Astrocyte of the spinal cord (primary cell): ENCODE data around the gene DUS3L.

Experiments used
- DNase-seq: peaks from one replicate; pipeline ENCODE4 v3.0.0; 2011; ENCODE audit warnings: low read depth, low spot score
- H3K4me3 ChIP-seq: 2 replicates; pipeline ENCODE4 v1.5.1; 2011; ENCODE audit warnings: low read depth, mild to moderate bottlenecking, low read length, moderate library complexity
- in situ Hi-C: cut with HindIII; loops from 2 replicates; pipeline ENCODE4 v1.10.0; 2017; ENCODE audit warnings: low sequenced_read_pairs
- TF ChIP-seq, protein P1 (sequence below): IDR thresholded peaks from 2 replicates; pipeline ENCODE4 v1.5.1; 2012; ENCODE audit warnings: low read depth, mild to moderate bottlenecking, low read length, inconsistent platforms

The DUS3L gene

DNA sequence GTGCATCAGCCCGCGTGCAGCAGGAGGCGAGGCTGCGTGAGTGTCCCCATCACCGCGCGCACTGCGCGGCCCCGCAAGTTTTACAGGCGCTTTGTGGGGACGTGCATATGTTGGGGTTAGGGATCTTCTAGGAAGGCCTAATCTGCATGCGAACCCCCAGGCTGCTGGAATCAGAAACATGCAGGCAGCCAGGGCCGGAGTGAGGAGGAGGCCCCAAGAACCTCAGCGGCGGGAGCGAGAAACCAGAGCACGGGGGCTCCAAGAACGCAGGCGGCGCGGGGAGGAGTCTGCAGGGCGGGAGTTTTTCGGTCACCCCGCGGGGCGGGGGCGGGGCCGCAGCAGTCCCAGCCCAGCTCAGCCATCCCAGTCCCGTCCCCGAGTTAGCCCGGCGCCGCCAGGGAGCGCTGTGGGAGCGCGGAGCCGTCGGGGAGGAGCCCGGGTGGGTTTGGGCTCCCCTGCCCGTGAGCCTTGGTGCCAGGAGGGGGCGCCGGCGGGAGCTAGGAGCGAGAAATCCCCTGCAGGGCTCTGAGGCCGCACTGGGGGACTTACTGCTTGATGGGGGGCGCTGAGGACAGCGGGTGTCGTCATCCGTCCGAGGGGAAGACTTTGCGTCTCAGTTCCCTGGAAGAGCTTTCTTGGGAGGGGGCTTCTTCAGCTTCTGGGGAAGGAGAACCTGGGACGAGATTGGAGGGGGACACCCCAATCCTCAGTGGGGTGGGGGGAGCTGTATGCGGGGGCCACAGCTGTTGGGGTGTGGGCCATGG, 13.0 kb upstream of the DUS3L start:
- in situ Hi-C loops: no loop called here

DNA sequence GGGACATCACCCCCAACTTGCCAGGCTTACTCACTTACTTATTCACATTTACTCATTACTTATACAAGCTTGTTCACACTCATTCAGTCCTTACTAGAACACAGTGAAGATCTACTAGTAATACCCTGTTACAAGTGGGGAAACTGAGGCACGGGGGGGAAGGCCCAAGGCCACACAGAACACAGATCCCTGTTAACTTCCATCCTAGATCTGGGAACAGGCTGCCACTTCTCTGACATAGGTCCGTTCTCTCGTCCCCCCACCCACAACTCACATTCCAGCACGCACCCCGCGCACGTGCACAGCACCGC, 12.4 kb upstream of the DUS3L start:
- DNase-seq: no peak
- peak overlapping the region; percentile 10 for H3K4me3 ChIP-seq
- in situ Hi-C loops: no loop called here
- TF ChIP-seq, protein P1, sequence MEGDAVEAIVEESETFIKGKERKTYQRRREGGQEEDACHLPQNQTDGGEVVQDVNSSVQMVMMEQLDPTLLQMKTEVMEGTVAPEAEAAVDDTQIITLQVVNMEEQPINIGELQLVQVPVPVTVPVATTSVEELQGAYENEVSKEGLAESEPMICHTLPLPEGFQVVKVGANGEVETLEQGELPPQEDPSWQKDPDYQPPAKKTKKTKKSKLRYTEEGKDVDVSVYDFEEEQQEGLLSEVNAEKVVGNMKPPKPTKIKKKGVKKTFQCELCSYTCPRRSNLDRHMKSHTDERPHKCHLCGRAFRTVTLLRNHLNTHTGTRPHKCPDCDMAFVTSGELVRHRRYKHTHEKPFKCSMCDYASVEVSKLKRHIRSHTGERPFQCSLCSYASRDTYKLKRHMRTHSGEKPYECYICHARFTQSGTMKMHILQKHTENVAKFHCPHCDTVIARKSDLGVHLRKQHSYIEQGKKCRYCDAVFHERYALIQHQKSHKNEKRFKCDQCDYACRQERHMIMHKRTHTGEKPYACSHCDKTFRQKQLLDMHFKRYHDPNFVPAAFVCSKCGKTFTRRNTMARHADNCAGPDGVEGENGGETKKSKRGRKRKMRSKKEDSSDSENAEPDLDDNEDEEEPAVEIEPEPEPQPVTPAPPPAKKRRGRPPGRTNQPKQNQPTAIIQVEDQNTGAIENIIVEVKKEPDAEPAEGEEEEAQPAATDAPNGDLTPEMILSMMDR: no peak

More for the DNA sequence above, 13.0 kb upstream of the DUS3L start:
- DNase-seq: peak; percentile 78
- TF ChIP-seq, protein P1: peak; percentile 95
- H3K4me3 ChIP-seq: peak overlapping the region; percentile 10

DNA sequence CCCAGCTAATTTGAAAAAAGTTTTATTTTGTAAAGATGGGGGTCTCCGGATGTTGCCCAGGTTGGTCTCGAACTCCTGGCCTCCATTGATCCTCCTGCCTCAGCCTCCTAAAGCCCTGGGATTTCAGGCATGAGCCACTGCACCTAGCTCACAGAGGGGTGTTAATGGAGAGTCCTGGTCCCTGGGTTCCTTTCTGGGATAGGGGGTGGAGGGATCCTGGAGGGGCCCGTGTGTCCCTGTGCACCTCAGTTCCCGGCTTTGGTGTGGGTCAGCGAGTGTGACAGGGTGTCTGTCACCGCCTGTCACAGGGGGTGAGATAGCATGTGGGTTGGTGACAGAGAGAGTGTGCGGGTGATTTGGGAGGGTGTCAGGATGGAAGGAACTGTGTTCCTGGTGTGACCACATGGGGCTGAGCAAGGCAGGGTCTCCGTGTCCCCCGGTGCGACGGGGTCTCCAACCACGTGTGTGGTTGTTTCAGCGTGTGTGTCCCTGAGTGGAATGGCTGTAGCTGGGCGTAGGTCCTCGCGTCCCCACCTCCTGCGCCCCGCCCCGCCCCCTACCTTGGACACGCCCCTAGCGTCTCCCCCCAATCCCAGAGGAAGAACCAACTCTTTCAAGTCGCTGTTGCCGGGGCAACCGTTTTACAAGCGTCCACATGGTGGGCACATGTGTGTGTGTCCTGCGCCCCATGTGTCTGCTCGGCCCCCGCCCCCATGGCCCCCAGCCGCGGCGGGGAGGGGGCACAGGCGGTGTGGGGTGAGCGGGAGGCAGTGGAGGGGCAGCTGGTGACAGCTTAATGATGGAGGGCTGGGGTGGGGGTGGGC, 11.0 kb upstream of the DUS3L start:
- in situ Hi-C loops: no loop called here
- TF ChIP-seq, protein P1: no peak
- DNase-seq: peak; percentile 13
- H3K4me3 ChIP-seq: no peak overlapping the region

DNA sequence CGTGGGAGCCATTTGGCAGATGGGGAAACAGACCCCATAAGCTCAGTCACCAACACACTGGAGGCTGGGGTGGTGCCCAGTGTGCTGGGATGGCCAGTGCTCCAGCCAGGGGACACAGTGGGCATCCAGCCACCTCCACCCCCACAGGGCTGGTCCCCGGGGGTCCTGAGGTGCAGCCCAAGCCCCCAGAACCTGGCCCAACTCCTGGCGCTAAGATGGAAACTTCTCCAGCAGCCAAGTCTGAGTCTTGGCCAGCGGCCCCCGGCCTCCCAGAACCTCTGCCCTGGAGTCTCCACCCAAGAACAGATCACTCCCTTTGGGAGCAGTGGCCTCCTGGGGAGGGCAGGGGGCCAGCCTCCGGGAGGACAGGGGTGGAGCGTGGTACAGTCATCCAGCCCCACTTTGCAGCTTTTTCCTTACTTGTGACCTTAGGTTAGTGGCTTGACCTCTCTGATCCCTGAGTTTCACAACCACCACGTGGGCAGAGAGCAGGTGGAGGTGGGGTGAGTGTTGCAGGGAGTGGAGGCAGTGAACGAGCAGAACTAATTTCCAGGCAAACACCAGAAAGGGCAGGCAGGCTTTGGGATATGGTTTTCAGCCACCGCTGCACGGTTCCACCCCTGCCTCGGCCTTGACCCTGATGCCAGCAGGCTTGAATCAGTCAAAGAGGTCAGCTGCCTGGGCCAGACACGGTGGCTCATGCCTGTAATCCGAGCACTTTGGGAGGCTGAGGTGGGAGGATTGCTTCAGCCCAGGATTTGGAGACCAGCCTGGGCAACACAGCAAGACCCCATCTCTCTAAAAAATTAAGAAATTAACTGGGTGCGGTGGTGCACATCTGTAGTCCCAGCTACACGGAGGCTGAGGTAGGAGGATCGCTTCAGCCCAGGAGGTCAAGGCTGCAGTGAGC, 9.7 kb upstream of the DUS3L start:
- no peak for DNase-seq
- no peak overlapping the region for H3K4me3 ChIP-seq
- in situ Hi-C loops: no loop called here
- TF ChIP-seq, protein P1: no peak

DNA sequence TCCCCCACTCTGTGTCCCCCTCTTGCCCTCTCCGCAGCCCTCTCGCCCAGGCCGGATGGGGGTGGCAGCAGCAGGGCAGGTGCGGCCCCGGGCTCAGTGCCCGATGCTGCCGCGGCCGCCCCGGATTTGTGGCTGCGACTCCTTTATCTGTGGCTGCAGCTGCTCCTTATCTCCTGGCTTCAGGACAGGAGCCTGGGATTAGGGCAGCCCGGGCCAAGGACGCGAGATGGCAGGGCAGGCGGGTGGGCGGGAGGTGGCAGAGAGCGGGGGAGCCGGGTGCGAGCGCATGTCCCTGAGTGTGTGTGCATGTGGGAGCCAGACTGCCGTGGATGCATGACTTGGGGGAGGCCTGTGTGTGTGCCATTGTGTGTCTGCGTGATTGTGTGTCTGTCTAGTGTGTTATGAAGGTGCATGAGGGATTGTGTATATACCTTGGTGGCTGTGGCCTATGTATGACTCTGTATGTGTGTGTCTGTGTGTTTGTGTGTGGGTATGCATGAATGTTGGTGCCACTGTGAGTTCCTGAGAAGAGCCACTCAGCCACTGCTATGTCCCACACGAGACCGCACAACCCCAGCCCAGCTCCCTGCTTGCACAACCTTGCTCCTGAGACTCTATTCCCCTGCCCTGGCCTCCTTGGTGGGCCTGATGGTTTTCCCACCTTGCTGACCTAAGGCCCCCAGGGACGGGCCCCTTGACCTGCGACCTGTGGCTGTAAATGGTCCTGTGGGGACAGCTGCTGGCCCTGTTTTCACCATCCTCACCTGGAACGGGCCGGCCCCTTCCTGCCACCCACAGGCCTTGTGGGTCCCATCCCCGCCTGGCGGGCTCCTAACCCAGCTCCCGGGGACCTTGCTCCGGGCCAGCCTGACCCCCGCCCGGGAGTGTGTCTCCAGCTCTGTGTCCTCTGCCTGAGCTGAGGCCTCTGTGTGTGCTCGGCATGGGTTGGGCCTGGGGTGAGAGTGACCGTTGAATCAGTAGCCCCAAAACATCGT, 8.6 kb upstream of the DUS3L start:
- H3K4me3 ChIP-seq: no peak overlapping the region
- no peak for DNase-seq
- in situ Hi-C loops: no loop called here
- TF ChIP-seq, protein P1: no peak
